Lung (tissue), 12 donors: ENCODE data around the gene TMEM151B. TPM values are rescaled to one million over a fixed set of nuclear protein-coding genes. Genes with fewer than 3 reads are reported as not detected.
"Not testable (repeated sequence)": the region's sequence is repeated elsewhere in the genome, so short reads cannot be mapped to it uniquely, and the experiment has no call there.

Experiments
- ATAC-seq: fragments of 200-7000 bp; cut with Tn5 transposase; one replicate; pipeline ENCODE4 v1.9.1; 2020; ENCODE audit warnings: moderate number of reproducible peaks; ENCODE audit not compliant: insufficient read depth, low FRiP score
- DNase-seq, 3 donors: peaks; one replicate each; pipeline ENCODE4 v3.0.0-alpha.2; 2013 to 2017
- H3K27ac ChIP-seq, 2 donors: one replicate each; pipeline ENCODE4 v1.5.1; 2013; ENCODE audit warnings: mild to moderate bottlenecking in 2 of 2, moderate library complexity in 2 of 2, control low read depth in 1 of 2, inconsistent platforms in 1 of 2, low read depth in 1 of 2, low read length in 1 of 2
- H3K27me3 ChIP-seq, 3 donors: one replicate each; pipeline ENCODE4 v1.5.1; 2013; ENCODE audit warnings: low read length in 2 of 3; ENCODE audit not compliant: control insufficient read depth in 3 of 3, insufficient read depth in 3 of 3
- H3K36me3 ChIP-seq, 4 donors: one replicate each; pipeline ENCODE4 v1.5.1; 2013; ENCODE audit warnings: low read length in 4 of 4, mild to moderate bottlenecking in 1 of 4, moderate library complexity in 1 of 4; ENCODE audit not compliant: control insufficient read depth in 4 of 4, insufficient read depth in 4 of 4
- H3K4me1 ChIP-seq, 5 donors: one replicate each; pipeline ENCODE4 v1.5.1; 2013; ENCODE audit warnings: low read length in 5 of 5, mild to moderate bottlenecking in 2 of 5, moderate library complexity in 1 of 5; ENCODE audit not compliant: control insufficient read depth in 5 of 5, insufficient read depth in 5 of 5
- H3K4me3 ChIP-seq: one replicate; pipeline ENCODE4 v1.5.1; 2013; ENCODE audit warnings: mild to moderate bottlenecking, control low read depth, moderate library complexity
- H3K9ac ChIP-seq, 2 donors: one replicate each; pipeline ENCODE4 v1.5.1; 2013; ENCODE audit warnings: low read length in 2 of 2, control low read depth in 1 of 2; ENCODE audit not compliant: insufficient read depth in 1 of 2
- H3K9me3 ChIP-seq, 4 donors: one replicate each; pipeline ENCODE4 v1.5.1; 2013; ENCODE audit warnings: low read length in 3 of 4, mild to moderate bottlenecking in 1 of 4, moderate library complexity in 1 of 4; ENCODE audit not compliant: control insufficient read depth in 4 of 4, insufficient read depth in 3 of 4
- CTCF ChIP-seq: IDR thresholded peaks from 2 replicates; pipeline ENCODE4 v1.5.1; 2012; ENCODE audit warnings: mild to moderate bottlenecking; ENCODE audit errors: control extremely low read depth, extremely low read depth
- WGBS, 2 donors: extraction: QIAGEN DNeasy Blood & Tissue Kit; methylation state at CpG; one replicate each; pipeline ENCODE4 v1.1.7; 2013; 5-methylcytosine and 5-hydroxymethylcytosine counted together
- polyA plus RNA-seq, 2 donors: library from polyadenylated mRNA; stranded (reverse); fragments of 200-250 nt; gene quantifications; one replicate each; pipeline ENCODE4 v1.2.1, GENCODE V29; 2013
- total RNA-seq, 2 donors: library from RNA; depleted of rRNA in 1 of 2; stranded (reverse); fragments of >200 nt in 1 of 2; gene quantifications; one replicate each; pipeline ENCODE4 v1.2.1, GENCODE V29; 2014 to 2021
- donor health status: control.
- donor health status: control.
- donor health status: Bipolar disorder and iron deficiency.
- donor health status: healthy.
- donor health status: DM: yes; HTN: yes; CAD: no.

The TMEM151B gene
- total and polyA plus RNA-seq, 4 donors: 0.02 to 0.21 (median 0.08) TPM

DNA sequence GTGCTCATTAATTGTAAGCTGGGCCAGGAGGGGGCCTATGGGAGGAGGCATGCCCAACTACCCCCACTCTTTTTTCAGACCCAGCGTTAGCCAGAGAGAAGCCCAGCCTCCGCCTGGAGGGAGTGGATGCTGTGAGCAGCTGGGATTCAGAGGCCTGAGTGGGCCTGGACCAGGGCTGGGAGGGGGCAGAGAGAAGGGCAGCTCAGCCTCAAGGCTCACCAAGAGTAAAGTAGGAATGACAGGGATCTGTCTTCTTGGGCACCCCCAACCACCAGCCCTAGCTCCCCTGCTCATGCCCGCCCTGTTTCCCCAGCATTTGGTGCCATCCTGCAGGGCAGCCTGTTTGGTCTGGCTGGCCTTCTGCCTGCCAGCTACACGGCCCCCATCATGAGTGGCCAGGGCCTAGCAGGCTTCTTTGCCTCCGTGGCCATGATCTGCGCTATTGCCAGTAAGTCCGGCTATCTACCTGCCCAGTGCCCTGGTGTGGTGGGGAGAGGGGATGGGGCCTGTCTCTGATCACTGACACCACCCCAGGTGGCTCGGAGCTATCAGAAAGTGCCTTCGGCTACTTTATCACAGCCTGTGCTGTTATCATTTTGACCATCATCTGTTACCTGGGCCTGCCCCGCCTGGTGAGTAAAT lies 40.1 kb upstream of the TMEM151B start:
- Histone ChIP-seq H3K27me3 (no peaks in the 10 kb centered on the region), H3K27ac (peak overlapping the region in 1 of 2 donors; percentile 87), H3K4me3 (no peak overlapping the region), H3K9ac (no peak overlapping the region), H3K4me1 (peaks cover 3 to 25% (median 6%) of the 10 kb centered on the region in 5 donors), H3K9me3 (no peaks in the 10 kb centered on the region), H3K36me3 (peaks cover 0 to 20% (median 1%) of the 10 kb centered on the region in 4 donors)
- TF ChIP-seq CTCF: no peak
- ATAC-seq (no peak), DNase-seq (no peak)
- WGBS, 2 donors: 95% methylated on average over 10 of the region's 10 CpGs

DNA sequence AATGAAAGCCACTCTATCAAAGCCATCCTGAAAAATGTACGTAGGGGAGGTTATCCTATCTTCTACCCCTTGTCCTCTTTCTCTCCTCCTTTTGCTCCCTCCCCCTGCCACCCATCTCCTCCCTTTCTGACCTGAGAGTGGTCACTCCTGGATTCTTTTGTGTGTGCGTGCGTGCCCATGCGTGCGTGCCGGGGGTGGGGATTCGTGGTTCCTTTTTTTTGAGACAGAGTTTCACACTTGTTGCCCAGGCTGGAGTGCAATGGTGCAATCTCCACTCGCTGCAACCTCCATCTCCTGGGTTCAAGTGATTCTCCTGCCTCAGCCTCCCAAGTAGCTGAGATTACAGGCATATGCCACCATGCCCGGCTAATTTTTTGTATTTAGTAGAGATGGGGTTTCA lies 38.8 kb upstream of the TMEM151B start:
- H3K4me3 ChIP-seq, DNase-seq, H3K9ac ChIP-seq, H3K9me3 ChIP-seq, H3K27me3 ChIP-seq, ATAC-seq: not testable (repeated sequence)
- Histone ChIP-seq H3K27ac (peak overlapping the region in 1 of 2 donors; percentile 73), H3K36me3 (peaks cover 0 to 20% (median 1%) of the 10 kb centered on the region in 4 donors), H3K4me1 (peaks cover 3 to 24% (median 6%) of the 10 kb centered on the region in 5 donors)
- WGBS, 2 donors: 40 to 81% methylated on average over 9 of the region's 9 CpGs

DNA sequence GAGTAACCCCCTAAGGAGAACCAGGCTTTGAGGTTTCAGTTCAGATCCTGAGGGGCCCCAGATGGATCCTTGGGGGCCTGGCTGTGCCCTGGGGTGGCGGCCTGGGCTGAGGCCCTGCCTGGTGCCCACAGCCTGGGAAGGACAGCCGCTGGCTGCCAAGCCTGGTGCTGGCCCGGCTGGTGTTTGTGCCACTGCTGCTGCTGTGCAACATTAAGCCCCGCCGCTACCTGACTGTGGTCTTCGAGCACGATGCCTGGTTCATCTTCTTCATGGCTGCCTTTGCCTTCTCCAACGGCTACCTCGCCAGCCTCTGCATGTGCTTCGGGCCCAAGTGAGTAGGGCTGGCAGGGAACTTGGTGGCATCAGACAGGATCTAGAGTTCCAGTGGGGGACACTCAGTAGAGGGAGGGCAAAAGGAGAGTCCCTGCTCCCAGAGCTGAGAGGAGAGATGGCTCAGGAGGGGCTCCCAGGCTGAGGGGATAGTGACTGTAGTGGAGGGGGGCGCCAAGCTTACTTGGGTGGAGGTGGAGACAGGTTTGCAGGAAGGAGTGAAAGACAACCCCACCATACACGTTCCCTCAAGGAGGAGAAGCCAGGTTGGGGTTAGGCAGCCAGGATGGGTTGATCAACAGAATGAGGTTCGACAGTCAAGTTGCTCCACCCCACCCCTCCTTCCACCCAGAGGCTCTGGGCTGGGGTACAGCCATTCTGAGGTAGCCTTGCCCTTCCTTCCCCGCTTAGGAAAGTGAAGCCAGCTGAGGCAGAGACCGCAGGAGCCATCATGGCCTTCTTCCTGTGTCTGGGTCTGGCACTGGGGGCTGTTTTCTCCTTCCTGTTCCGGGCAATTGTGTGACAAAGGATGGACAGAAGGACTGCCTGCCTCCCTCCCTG lies 37.3 kb upstream of the TMEM151B start:
- H3K36me3 ChIP-seq: peaks cover 0 to 20% (median 1%) of the 10 kb centered on the region in 4 donors
- 72 to 87% methylated on average over 16 of the region's 16 CpGs for WGBS, 2 donors

More for the DNA sequence above, 37.3 kb upstream of the TMEM151B start:
- Histone ChIP-seq H3K4me3 (no peak overlapping the region), H3K4me1 (peaks cover under 1 to 20% (median 7%) of the 10 kb centered on the region in 5 donors), H3K9ac (no peak overlapping the region), H3K9me3 (no peaks in the 10 kb centered on the region), H3K27me3 (no peaks in the 10 kb centered on the region), H3K27ac (peak overlapping the region; percentile 9 to 69)
- TF ChIP-seq CTCF: no peak
- no peak for DNase-seq
- no peak for ATAC-seq
